ENCODE data around the gene PRODH2. TPM values are rescaled to one million over a fixed set of nuclear protein-coding genes. Genes with fewer than 3 reads are reported as not detected.

Gene PRODH2
- total RNA-seq, 4 donors from 2014 or later = not detected

- H3K4me3 ChIP-seq = no peak overlapping the region
- no peaks in the 10 kb centered on the region for H3K27me3 ChIP-seq
- H3K27ac ChIP-seq = no peak overlapping the region
- no peak for TF ChIP-seq POLR2AphosphoS5 (IDR thresholded peaks at IDR 0.05)
- TF ChIP-seq, protein P1, sequence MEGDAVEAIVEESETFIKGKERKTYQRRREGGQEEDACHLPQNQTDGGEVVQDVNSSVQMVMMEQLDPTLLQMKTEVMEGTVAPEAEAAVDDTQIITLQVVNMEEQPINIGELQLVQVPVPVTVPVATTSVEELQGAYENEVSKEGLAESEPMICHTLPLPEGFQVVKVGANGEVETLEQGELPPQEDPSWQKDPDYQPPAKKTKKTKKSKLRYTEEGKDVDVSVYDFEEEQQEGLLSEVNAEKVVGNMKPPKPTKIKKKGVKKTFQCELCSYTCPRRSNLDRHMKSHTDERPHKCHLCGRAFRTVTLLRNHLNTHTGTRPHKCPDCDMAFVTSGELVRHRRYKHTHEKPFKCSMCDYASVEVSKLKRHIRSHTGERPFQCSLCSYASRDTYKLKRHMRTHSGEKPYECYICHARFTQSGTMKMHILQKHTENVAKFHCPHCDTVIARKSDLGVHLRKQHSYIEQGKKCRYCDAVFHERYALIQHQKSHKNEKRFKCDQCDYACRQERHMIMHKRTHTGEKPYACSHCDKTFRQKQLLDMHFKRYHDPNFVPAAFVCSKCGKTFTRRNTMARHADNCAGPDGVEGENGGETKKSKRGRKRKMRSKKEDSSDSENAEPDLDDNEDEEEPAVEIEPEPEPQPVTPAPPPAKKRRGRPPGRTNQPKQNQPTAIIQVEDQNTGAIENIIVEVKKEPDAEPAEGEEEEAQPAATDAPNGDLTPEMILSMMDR (IDR thresholded peaks at IDR 0.05) = no peak
- no peak for TF ChIP-seq EP300 (IDR thresholded peaks at IDR 0.05)
- TF ChIP-seq POLR2A (IDR thresholded peaks at IDR 0.05) = no peak
- WGBS = 83% methylated on average over 8 of the region's 34 CpGs
- no peak for DNase-seq (ENCODE audit: low spot score in 2 of 2)
- H3K9me3 ChIP-seq = no peaks in the 10 kb centered on the region
- no peaks in the 10 kb centered on the region for H3K4me1 ChIP-seq
- H3K36me3 ChIP-seq = peaks cover 49% of the 10 kb centered on the region
These were observed 45.2 kb downstream of the PRODH2 start for GRCh38 chr19:35767288-35768081.

GRCh38 chr19:35766571-35767104, 46.0 kb downstream of the PRODH2 start:
- no peaks in the 10 kb centered on the region for H3K4me1 ChIP-seq
- TF ChIP-seq POLR2A (IDR thresholded peaks at IDR 0.05) (no peak), POLR2AphosphoS5 (IDR thresholded peaks at IDR 0.05) (no peak), EP300 (IDR thresholded peaks at IDR 0.05) (no peak)
- TF ChIP-seq, protein P1 (IDR thresholded peaks at IDR 0.05) = no peak
- DNase-seq (ENCODE audit: low spot score in 2 of 2) = no peak
- H3K4me3 ChIP-seq = no peak overlapping the region
- no peak overlapping the region for H3K27ac ChIP-seq
- no peaks in the 10 kb centered on the region for H3K9me3 ChIP-seq
- H3K36me3 ChIP-seq = peaks cover 57% of the 10 kb centered on the region
- WGBS = 85% methylated on average over 2 of the region's 11 CpGs
- no peaks in the 10 kb centered on the region for H3K27me3 ChIP-seq

DNA sequence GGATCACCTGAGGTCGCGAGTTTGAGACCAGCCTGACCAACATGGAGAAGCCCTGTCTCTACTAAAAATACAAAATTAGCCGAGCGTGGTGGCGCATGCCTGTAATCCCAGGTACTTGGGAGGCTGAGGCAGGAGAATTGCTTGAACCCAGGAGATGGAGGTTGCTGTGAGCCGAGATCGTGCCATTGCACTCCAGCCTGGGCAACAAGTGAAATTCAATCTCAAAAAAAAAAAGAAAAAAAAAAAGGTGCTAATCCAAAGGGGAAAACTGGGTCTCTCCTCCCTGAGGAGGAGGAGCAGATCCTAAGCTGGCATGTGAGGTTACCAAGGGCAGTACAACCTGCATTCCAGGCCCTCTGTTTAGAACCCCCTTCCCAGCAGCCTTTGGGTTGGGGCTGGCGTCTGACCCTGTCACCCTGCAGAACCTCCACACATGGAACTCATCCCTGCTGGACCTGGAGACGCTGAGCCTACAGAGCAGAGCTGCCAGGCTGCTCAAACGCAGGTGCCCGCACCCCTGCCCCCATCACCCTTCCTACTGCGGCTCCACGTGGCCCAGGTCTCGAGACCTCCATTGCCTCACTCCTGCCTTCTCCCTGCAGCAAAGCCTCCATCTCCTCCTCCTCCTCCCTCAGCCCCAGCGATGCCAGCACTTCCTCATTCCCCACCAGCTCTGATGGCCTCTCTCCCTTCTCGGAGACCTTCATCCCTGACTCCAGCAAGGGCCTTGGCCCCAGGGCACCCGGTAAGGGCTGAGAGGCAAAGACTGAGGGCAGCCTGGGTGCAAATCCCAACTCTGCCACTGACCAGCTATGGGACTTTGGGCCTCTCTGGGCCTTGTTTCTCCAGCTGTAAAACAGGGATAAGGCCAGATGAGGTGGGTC, 48.0 kb downstream of the PRODH2 start:
- no peak for DNase-seq (ENCODE audit: low spot score in 2 of 2)
- H3K9me3 ChIP-seq = no peaks in the 10 kb centered on the region
- peaks cover 4% of the 10 kb centered on the region for H3K4me1 ChIP-seq
- no peak overlapping the region for H3K27ac ChIP-seq
- H3K4me3 ChIP-seq = no peak overlapping the region
- peaks cover 58% of the 10 kb centered on the region for H3K36me3 ChIP-seq
- H3K27me3 ChIP-seq = no peaks in the 10 kb centered on the region
- TF ChIP-seq POLR2AphosphoS5 (IDR thresholded peaks at IDR 0.05) (no peak), EP300 (IDR thresholded peaks at IDR 0.05) (no peak), POLR2A (IDR thresholded peaks at IDR 0.05) (no peak)
- TF ChIP-seq, protein P1 (IDR thresholded peaks at IDR 0.05) = no peak
- WGBS = 90% methylated on average over 17 of the region's 17 CpGs

- WGBS = 100% methylated on average over 4 of the region's 4 CpGs
- Histone ChIP-seq H3K4me3 (no peak overlapping the region), H3K27me3 (no peaks in the 10 kb centered on the region), H3K36me3 (peaks cover 31% of the 10 kb centered on the region), H3K4me1 (peaks cover 36% of the 10 kb centered on the region), H3K9me3 (no peaks in the 10 kb centered on the region), H3K27ac (no peak overlapping the region)
- TF ChIP-seq, protein P1 (IDR thresholded peaks at IDR 0.05) = no peak
- TF ChIP-seq POLR2A (IDR thresholded peaks at IDR 0.05) = no peak
- no peak for TF ChIP-seq POLR2AphosphoS5 (IDR thresholded peaks at IDR 0.05)
- no peak for TF ChIP-seq EP300 (IDR thresholded peaks at IDR 0.05)
- DNase-seq (ENCODE audit: low spot score in 2 of 2) = no peak
These were observed 51.8 kb downstream of the PRODH2 start for GRCh38 chr19:35760711-35761349.

Measured in suprapubic skin (tissue), 4 donors.